COR-L47 (cell line): ENCODE results near the gene ZRANB2.

Experiments
- DNase-seq: peaks from one replicate; lab custom pipeline; 2025; lab: John Stamatoyannopoulos, UW

ZRANB2 gene

GRCh38 chr1:71027991-71028390, 52.8 kb downstream of the ZRANB2 start:
- DNase-seq: no peak

- no peak for DNase-seq
These were observed 54.7 kb downstream of the ZRANB2 start for GRCh38 chr1:71026093-71026492.

- DNase-seq: no peak
These were observed 57.3 kb downstream of the ZRANB2 start for GRCh38 chr1:71023515-71023914.

- no peak for DNase-seq
These were observed 61.4 kb downstream of the ZRANB2 start for GRCh38 chr1:71019233-71019969.

- DNase-seq: no peak
These were observed 62.0 kb downstream of the ZRANB2 start for GRCh38 chr1:71018791-71019190.

GRCh38 chr1:71015745-71016144, 65.1 kb downstream of the ZRANB2 start:
- no peak for DNase-seq

DNA sequence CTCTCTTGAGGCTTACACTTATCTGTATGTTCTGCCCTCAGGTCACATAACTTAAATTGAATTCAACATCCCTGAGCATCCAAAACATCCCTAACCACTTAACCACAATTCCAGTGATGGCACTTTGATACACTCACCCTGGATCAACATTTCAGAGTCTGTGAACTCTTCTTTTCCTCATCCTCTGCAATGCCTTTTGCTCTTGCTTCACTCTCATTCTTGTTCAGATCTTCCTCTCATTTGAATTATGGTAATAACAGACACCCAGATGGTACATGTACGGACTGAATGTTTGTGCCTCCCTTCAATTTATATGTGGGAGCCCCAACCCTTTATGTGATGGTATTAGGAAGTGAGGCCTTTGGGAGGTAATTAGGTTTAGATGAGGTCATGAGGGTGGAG, 66.7 kb downstream of the ZRANB2 start:
- DNase-seq: no peak
